NCI-H510A (cell line): Measurements from ENCODE around the gene ICAM2.

Experiments used
- DNase-seq: peaks from one replicate; lab custom pipeline; 2025; lab: John Stamatoyannopoulos, UW

The ICAM2 gene

DNA sequence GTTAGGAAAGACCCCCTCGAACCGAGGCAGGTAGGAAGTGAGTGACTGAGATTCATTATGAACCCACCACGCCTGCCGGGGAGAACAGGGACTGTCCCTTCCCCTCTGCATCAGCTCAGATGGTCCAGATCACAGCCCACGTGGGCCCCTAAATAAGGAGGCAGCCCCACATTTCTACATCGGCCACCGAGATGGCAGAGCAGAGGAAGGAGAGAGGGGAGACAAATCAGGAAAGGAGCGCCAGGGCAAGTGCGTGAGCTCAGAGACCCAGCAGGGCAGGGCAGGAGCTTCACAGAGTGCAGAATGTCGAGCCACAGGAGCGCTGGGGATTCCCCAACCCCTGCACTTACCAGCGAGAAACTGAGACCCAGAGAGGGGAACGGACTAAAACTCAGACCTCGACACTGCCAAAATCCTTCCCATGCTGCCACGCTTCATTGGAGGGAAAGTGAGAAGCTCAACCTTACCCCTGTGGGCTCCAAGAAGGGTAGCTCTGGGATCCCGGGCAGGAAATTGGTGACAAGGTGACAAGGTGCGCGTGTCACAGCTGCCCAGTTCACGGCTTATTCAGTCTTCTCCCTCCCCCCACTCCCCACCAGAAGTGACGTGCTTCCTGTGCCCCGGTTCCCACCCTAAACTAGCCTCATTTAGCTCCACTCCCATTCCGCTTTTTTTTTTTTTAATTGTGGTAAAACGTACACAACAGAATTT, at the start of gene ICAM2:
ICAM2 (minus strand) TSS at position 578 of the 711 bp plus-strand sequence. CDS start 13,942 bp downstream, outside the sequence.
- DNase-seq: no peak

DNA sequence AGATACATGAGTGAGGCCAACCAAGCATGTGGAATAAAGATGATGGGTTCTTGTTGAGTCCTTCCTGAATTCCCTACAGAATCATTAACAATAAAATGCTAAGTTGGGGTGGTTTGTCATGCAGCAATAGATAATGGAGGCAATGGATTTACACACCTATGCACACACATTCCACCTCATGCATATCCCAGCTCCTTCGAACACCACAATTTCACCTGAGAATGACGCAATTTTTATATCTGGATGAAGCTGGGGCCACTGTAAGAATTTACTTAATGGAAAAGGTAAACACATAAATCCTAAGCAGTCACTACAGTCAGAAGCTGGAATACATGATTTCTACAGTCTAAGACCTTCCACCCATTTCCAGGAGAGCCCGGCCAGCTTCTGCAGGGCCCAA, 49.8 kb upstream of the ICAM2 start:
- no peak for DNase-seq

DNA sequence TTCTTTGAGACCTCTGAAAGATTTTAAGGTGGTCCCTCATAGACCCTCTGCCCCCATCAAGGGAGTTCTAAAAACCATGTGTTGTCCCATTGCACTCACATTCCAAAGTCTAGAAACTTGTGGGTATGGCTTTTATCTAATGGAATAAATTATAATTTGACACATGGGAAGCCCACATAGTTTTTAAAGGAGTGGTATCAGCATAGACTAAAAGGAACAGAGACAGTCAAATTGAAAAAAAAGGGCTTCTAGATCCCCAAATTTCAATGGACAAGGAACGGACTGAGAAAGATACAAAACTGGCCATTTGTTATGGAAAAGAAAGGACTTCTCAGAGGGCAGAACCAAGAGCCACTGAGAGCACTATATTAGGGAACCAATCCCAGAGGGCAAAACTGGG, 48.7 kb upstream of the ICAM2 start:
- DNase-seq: no peak

DNA sequence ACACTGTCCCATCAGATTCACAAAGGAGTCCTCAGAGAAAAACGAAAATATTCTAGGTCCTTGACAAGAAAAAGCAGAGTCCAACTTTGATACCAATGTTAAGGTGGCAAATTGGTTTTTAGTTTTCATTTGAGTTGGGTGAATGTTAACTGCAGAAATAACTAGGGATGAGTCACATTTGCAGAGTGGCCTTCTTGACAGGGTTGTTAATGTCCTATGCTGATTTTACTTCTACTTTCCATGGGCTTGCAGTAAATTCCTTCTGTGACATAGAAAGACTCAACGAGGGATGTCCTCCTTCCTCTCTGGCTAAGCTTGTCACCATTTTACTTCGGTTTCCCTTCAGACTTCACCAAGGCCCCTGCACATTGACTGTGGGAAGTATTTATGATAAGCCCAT, 47.2 kb upstream of the ICAM2 start:
- DNase-seq: no peak

DNA sequence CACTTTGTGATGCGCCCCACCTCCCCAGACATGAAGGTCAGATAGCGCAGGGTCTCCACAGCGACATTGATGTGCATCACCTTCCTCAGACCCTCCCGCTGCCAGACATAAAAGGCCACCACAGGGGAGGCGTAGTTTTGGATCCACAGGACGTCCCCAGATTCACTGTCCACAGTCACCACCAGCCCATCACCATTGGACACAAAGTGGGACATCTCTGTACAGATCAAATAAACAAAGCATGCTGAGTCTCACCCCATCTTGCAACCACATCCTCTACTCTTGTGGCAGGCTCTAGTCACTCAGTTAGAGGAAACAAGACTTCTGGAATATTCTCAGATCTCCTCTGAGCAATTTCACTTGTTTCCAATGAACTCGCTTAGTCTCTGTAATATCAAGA, 46.3 kb upstream of the ICAM2 start:
- DNase-seq: no peak

DNA sequence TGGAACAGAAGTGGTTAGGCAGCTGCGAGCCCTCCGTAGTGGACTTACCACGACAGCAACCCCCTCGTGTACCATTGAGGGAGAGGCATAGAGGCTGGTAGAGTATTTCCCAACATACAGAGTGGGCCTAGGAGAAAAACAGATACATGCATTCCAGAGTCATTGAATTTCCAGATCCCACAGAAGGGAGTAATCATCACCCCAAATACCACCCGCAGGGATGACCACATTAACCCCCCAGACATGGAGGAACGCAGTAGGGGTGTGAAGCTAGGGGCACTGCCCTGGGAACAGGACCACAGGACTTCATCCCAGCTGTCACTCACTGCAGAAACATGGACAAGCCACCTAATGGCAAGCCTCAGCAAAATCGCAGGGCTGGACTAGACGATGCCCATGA, 44.7 kb upstream of the ICAM2 start:
- DNase-seq: no peak

DNA sequence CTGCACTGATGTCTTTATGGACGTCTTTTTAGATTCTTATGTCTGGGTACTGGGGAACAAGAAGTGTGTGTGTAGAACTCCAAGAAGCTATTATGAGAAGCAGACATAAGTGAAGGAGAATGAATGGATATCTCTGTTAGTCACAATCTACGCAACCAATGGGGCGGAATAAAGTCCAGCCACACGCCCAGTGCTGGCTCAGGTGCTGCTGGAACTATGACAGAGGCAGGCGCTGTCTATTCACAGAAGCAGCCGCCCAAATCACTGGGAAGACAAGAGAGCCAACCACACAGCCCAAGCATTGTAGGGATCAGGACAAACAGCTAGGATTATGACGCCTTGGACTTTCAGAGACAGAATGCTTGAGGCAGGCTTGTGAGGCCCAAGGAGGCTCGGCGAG, 43.9 kb upstream of the ICAM2 start:
- no peak for DNase-seq

DNA sequence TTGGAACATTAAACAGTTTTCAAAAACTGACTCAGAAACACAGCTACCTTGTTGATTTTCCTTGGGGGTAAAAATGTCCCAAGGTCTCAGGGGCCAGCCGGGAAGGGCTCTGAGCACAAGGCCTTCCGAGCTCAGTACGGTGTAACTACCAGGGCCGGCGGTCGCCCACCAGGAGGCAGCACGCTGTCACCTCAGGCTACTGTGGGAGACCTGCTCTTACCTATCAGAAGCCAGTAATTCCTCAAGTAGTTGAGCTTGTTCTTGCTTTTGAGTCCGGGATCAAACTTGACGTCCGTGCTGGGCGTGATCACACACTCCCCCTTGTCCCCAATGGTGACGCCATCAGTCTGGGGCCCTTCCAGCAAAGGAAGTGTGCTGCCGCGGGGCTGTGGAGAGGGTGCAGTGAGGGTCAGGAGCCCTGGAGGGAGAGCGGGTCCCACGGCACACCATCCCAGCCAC, 43.4 kb upstream of the ICAM2 start:
- DNase-seq: peak; percentile 60

DNA sequence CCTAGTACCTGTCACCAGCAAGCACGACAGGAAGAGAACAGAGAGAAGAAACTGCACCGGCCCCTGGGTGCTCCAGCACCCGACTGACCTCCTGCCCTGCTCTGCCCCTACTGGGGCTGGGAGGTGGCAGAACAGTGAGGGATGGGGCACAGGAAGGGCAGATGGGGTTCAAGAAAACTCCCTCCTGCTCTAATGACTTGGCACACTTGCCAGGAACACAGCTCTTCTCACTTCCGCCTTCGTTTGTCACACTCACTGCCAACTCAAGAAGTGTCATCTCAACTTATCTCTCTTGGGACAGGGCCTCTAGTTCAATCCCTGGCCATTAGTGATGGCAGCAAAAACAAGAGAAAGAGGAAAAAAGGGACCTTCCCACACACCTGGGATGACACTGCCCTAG, 42.7 kb upstream of the ICAM2 start:
- no peak for DNase-seq

DNA sequence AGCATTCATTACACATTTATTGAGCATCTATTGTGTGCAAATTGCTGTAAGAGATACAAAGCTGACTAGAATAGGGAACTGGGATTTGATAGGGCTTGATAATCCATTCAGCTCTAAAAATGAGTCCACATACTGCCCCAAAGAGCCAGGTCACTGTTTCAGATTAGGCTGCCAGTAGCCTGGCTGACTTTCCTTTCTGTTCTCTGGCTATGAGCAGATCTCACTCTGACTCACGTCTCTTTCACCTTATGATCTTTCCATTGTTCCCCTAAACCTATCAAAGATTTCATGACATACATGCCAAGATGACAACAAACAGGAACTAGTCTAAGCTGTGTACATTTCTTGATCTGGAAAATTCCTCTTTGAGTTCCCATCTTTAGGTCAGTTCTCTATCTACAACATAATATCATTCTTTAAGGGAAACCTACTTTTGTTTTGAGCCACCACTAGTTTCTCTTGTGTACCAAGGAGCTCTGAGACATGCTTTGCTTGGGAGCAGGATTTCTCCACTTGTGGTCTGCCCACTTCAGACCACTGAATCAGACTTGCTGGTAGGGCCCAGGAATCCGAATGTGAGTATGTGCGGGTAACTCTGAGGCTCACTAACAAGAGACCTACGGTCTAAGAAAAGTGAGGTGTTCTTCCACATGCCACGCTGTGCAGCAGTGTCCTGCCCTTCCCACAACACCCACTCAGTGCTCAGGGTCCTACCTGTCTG, 40.9 kb upstream of the ICAM2 start:
- DNase-seq: no peak

DNA sequence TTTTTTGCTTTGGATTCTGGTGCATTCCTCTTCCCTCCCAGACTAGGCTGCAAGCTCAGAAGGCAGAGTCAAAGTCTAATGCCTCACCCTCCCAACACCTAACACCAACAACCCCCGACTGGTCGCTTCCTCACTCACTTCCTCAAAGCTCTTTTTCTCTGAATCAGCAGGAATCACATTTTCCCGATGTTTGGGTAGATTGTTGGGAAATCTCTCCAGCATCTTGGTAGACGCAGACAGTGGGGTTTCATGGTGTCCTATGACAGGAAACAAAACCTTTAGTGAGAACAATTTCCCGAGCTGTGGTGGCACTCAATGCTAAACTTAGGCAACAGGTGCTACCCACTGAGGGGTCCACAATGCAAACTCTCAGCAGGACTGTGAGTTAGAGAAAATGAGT, 39.9 kb upstream of the ICAM2 start:
- DNase-seq: no peak

DNA sequence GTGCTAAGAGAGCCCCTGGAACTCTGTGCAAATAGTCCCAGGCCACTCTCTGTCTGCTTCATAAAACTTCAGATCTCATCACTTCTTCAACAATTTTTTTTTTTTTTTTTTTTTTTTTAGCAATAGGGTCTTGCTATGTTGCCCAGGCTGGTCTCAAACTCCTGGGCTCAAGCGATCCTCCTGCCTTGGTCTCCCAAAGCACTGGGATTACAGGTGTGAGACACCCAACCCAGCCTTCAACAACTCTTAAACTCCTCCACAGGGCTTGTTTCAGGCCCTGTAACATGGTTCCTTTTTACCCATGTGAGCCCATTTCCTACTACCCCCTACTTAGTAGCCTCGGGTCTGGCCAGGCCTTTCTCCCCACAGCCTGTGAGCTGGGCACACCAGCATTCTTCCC, 39.3 kb upstream of the ICAM2 start:
- DNase-seq: no peak

DNA sequence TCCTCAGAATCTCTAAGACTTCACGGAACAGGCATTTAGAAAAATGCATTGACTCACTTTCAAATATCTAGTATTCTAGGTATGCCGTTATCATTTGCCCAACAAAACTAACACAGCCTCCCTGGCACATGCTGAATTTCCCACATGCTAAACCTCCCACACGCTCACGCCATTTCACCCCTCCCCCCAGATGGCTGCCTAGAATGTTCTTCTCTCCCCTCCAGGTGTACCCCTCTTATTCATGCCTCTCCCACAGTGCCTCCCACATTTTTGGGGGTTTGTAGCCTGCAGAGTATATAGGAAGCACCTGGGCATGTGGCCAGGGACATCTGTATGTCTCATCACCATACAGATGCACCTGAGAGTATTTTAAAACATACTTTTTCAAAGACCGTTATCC, 38.2 kb upstream of the ICAM2 start:
- DNase-seq: no peak

DNA sequence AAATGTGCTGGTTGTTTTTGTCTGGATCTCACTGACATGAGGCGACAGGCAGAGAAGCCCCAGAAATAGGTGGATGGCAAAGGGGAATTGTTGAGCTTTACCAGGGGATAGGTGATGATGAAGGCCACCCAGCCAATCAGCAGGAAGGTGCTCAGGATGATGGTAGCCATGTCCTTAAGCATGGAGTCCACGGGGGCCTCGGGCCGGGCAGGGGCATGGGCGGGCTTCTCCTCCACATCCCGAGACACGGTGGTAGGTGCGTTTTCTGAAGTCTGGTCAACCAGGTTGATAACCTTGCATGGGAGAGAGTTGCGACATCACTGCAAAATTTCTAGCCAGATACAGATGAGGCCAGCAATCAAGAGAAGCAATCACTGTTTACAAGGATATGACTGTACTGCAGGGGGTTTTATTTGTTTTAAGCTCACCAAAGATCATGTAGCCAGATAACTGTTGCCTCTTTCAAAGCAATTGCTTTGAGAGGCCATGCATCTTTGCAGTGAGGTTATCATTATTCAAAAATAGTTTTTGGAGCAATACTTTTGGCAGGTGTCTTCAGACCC, 37.3 kb upstream of the ICAM2 start:
- DNase-seq: no peak

DNA sequence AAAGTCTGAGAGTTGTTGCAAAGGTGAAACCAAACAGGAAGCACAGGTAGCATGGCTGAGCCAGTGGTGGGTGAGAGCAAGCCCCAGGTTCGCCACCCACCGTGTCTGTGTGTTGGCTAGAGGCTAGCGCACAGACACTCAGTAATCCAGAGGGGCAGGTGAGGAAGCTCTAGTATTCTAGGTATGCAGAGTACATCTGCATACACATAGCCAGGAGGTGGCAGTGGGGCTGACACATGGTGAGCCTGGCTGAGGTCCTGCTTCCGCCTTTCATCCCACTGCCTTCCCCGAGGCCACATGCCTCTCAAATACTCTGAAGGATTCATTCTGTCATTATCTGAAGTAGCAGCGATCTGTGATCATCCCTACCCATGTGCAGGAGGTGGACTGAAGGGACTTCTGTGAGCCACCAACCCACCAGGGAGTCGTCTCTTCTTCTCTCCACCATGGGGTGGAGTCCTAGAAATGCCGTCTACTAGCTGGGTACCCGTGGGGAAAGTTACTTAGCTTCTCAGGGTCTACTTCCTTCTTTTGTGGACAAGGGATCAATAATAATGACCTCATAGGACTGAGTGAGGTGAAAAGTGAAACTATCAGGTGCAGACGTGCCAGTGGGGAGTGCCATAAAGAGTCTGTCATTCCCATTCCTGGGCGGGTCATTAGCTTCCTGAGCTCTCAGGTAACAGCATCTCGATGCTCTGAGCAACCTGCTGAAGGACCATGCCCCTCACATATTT, 36.0 kb upstream of the ICAM2 start:
- peak; percentile 19 for DNase-seq

DNA sequence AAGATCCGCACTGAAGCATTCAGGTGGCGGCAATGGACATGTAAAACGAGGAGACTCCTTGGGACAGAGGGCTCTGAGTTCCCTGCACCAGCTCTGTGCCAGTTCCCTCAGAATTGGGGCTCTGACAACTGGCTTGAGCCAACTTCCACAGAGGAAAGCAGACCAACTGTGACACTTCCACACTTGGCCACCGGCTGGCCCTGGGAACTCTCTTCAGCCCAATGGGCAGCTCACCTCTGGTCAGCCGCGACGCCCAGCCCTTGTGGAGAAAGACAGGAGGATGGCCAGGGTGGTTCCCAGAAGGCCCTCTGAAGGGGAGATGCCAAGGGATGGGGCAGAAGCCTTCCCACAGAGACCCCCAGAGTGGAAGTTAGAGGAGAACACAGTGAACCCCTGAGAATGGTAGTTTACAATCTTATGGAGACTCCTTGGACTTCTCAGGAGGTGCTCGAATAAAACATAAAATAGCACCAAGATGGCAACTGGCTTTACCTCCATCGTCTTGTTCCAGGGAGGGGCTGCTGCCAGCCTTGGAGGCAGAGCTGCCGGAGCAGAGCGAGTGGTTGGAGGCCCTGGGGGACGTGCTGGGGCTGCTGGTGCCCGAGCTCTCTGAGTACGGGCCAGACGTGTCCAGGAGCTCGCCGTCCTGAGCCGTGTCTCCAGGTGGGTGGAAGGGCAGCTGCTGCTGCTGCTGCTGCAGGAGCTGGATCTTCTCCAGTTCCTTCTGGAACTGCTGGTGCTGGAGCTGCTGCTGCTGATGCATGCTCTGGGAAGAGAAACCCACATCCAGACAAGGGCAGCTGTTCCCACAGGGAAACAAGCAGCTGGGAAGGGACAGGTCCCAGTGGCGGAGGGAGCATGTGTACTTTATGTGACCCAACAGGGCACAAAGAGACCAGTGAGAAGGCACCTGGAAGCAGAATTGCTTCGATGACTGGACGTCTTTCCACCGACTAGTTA, 35.0 kb upstream of the ICAM2 start:
- DNase-seq: no peak

DNA sequence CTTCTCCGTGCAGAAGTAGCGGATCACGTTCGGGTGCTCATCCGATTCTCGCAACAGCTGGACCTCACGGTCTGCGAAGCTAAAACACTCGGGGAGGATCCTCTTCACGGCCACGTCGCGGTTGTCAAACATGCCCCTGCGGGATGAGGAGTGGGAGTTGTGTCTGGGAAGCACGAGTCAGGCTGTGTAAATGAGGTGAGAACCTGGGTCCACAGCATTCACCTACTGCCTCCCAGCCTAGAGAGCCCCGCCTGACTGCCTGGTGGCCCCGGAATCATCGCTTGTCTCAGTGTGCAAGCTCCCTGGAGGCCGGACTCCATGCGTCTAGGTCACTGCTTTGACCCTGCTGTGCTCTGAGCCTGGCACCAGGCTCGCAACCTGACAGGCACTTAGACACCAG, 33.9 kb upstream of the ICAM2 start:
- no peak for DNase-seq

DNA sequence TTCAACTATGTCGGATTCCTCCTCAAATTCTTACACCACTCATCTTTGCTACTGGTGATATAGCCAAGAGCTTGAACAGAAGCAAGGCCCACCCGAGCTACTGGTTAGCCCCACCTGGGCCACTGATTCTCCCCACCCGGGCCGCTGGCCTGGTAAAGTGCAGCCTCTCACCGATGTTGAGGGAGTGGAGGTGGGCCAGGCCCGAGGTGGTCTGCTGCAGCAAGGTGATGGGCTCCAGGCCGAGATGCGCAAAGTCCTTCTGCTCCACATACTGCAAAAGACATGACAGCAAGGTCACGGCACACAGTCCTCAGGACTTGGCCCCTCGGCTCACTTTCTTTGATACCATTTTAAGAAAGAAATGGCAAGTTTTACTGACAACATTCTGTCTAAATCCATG, 32.7 kb upstream of the ICAM2 start:
- no peak for DNase-seq

DNA sequence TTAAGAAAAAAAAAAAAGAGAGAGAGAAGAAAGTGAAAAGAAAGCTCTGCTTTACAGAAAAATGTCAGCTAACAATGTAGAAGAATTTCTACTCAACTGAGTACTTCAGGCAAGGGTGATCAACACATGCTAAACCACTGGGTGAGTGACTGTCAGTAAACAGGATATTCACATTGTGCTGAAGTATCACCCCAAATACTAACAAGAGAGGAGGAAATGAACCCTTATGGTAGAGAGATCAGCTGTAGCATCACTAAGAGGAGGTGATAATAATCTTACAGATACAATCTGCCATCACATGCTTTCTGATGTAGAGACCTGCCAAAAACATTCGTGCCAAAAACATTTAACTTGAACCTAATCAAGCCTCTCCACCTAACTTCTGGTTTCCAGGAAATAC, 30.7 kb upstream of the ICAM2 start:
- no peak for DNase-seq

DNA sequence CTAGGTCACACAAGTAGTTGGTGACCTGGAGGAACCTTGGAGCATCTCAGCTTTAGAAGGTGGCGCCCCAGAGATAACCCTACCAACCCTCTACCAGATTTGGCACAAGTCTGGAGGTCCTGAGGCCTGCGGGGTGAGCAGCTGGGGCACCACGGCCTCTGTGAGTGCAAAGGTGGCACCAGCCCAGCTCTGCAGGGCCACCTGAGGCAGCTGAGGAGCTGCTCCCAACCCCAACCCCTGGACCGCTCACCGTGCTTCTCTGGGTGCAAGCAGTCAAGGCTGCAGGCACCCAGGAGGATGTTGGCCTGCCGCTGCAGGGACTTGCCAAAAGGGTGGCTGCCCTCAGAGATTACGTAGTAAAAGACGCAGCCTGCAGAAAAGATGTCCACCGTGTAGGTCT, 28.4 kb upstream of the ICAM2 start:
- no peak for DNase-seq

DNA sequence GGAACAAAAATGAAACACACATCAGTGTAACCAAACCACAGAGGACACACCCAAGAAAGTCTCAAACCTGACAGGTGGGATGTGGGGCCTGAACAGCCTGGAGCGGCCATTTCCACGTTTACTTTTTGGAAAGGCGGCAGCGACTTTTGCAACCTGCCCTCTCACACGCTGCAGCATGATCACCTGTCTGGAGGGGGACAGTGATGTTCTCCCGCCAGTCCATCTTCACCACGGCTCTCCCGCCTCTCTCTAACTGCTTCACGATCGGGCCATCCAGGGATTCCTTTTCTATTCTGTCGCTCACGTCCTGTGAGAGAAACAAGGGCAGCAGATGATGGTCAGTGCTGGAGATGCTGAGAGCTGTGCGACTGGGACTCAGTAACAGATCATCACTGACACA, 24.7 kb upstream of the ICAM2 start:
- DNase-seq: no peak
